ENCODE results near the gene PHF19.
A peak's percentile ranks its signal among the peaks of the same experiment; 100 is the strongest.

Gene PHF19

DNA sequence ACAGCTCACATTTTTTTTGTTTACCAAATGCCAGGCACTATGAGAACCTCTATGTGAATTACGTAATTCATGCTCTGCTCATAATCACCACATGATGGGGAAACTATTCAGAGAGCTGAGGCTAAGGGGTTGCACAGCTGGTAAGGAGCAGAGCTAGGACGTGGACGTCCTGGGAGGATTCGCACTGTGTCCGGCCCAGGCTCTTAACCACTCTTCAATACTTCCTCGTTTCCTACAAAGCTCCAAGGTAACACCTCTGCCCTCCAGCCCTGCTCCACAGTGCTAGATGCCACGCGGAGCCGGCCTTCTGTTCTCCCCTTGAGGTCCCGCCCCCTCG, 8.7 kb downstream of the PHF19 start:
- Histone ChIP-seq H3K4me3 (ENCODE audit: extremely low read depth, insufficient read depth, low read length, poor library complexity, severe bottlenecking) (peak overlapping the region; percentile 30), H3K36me3 (ENCODE audit: control insufficient read depth, insufficient read depth, low read length) (peaks cover 79% of the 10 kb centered on the region), H3K4me1 (ENCODE audit: control insufficient read depth, insufficient read depth, low read length, poor library complexity, severe bottlenecking) (no peaks in the 10 kb centered on the region), H3K9me3 (ENCODE audit: control insufficient read depth, low read length) (no peaks in the 10 kb centered on the region), H3K27ac (ENCODE audit: low read depth, low read length, severe bottlenecking) (no peak overlapping the region)
- 40 to 66% methylated on average over 6 to 9 of the region's 11 CpGs for WGBS, 2 experiments (ENCODE audit: insufficient coverage in 2 of 2)

DNA sequence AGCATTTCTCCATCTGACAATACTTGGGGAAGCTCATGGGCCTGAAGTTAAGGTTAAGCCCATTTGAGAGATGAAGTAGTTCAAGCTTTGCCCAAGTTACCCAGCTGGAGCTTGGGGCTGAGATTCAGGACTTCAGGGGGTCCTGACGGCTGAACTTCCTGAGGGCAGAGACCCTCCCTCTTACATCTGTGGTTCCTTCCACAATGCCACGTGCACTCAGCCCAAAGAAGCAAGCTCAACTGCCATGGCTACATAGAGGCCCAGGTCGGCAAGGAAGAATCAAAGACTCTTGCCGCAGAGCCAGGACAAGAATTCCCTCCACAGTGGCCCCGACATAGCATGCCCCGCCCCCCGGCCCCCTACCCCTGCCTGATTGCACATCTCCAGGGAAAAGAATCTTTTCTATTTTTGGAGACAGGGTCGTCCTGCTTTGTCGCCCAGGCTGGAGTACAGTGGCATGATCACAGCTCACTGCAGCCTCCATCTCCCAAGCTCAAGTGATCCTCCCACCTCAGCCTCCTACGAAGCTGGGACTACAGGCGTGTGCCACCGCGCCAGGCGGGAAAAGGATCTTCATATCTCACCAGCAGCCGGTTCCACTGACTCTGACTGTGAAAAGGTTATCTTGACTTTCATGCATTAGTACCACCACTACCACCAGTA, 9.2 kb downstream of the PHF19 start:
- H3K9me3 ChIP-seq (ENCODE audit: control insufficient read depth, low read length): no peaks in the 10 kb centered on the region
- 92 to 93% methylated on average over 9 to 13 of the region's 15 CpGs for WGBS, 2 experiments (ENCODE audit: insufficient coverage in 2 of 2)
- peaks cover 79% of the 10 kb centered on the region for H3K36me3 ChIP-seq (ENCODE audit: control insufficient read depth, insufficient read depth, low read length)
- H3K4me1 ChIP-seq (ENCODE audit: control insufficient read depth, insufficient read depth, low read length, poor library complexity, severe bottlenecking): no peaks in the 10 kb centered on the region
- H3K27ac ChIP-seq (ENCODE audit: low read depth, low read length, severe bottlenecking): no peak overlapping the region
- peak overlapping the region; percentile 30 for H3K4me3 ChIP-seq (ENCODE audit: extremely low read depth, insufficient read depth, low read length, poor library complexity, severe bottlenecking)

DNA sequence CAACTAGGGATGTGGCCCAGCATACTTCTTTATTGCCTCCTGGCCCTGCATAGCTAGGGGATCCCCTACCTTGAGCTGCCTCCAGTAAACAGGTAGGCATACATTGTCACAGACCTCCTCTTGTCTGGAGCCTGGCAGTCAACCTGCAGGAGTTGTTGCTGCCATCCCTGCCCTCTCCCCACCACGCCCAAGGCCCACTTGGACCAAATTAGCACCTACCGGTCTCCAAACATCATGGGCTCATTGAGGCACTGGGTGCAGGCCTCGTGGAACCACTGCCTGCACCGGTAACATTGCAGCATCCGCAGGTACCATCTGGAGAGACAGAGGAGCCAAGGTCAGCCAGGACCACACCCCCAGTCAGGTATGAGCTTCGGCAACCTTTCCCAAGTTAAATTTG, 10.3 kb downstream of the PHF19 start:
- H3K4me3 ChIP-seq (ENCODE audit: extremely low read depth, insufficient read depth, low read length, poor library complexity, severe bottlenecking): no peak overlapping the region
- no peaks in the 10 kb centered on the region for H3K9me3 ChIP-seq (ENCODE audit: control insufficient read depth, low read length)
- peaks cover 79% of the 10 kb centered on the region for H3K36me3 ChIP-seq (ENCODE audit: control insufficient read depth, insufficient read depth, low read length)
- 94 to 97% methylated on average over 5 to 6 of the region's 6 CpGs for WGBS, 2 experiments (ENCODE audit: insufficient coverage in 2 of 2)
- H3K27ac ChIP-seq (ENCODE audit: low read depth, low read length, severe bottlenecking): no peak overlapping the region
- no peaks in the 10 kb centered on the region for H3K4me1 ChIP-seq (ENCODE audit: control insufficient read depth, insufficient read depth, low read length, poor library complexity, severe bottlenecking)

DNA sequence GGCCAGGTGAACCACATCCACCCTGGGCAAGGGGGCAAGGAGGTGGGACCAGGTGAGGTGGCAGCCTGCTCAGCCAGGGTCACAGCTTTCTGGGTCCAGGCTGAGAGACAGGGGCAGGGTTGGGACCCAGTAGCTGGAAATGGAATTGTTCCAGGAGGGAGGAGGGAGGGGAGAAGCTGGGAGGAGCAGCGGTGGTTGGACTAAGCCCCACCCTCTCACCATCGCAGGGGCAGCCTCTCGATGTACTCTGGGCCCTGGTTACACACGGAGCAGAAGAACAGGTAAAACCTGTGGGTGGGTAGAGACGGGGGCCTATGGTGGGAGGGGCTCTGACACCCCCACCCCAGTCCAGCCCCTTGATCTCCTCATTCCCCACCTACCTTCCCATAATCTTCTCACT, 11.2 kb downstream of the PHF19 start:
- 60% methylated on average over 1 of the region's 5 CpGs; no CpG with 5 or more reads in 1 of the 2 experiments for WGBS, 2 experiments (ENCODE audit: insufficient coverage in 2 of 2)

DNA sequence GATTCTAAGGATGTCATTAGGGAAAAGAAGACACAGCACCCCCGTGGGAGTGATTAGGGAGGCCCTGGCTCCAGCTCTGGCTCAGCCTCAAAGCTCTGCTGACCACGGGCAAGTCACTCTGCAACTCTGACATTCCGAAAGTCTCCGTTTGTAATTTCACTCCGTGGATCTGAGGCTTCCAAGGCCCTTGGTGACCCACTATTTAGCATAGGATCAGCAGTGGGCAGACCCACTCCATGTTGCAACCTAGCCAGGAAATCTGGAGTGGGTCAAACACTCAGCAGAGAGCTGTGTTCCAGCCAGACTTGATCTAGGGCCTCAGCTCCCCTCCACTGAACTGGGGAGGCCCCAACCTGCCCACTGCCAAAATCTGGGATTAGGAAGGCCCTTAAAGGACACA, 11.8 kb downstream of the PHF19 start:
- Histone ChIP-seq H3K4me1 (ENCODE audit: control insufficient read depth, insufficient read depth, low read length, poor library complexity, severe bottlenecking) (no peaks in the 10 kb centered on the region), H3K4me3 (ENCODE audit: extremely low read depth, insufficient read depth, low read length, poor library complexity, severe bottlenecking) (no peak overlapping the region), H3K27ac (ENCODE audit: low read depth, low read length, severe bottlenecking) (no peak overlapping the region), H3K9me3 (ENCODE audit: control insufficient read depth, low read length) (no peaks in the 10 kb centered on the region), H3K36me3 (ENCODE audit: control insufficient read depth, insufficient read depth, low read length) (peaks cover 81% of the 10 kb centered on the region)
- 85 to 92% methylated on average over 5 of the region's 5 CpGs for WGBS, 2 experiments (ENCODE audit: insufficient coverage in 2 of 2)

More for the DNA sequence above, 11.2 kb downstream of the PHF19 start:
- Histone ChIP-seq H3K27ac (ENCODE audit: low read depth, low read length, severe bottlenecking) (no peak overlapping the region), H3K4me1 (ENCODE audit: control insufficient read depth, insufficient read depth, low read length, poor library complexity, severe bottlenecking) (no peaks in the 10 kb centered on the region), H3K4me3 (ENCODE audit: extremely low read depth, insufficient read depth, low read length, poor library complexity, severe bottlenecking) (no peak overlapping the region), H3K36me3 (ENCODE audit: control insufficient read depth, insufficient read depth, low read length) (peaks cover 80% of the 10 kb centered on the region), H3K9me3 (ENCODE audit: control insufficient read depth, low read length) (no peaks in the 10 kb centered on the region)

DNA sequence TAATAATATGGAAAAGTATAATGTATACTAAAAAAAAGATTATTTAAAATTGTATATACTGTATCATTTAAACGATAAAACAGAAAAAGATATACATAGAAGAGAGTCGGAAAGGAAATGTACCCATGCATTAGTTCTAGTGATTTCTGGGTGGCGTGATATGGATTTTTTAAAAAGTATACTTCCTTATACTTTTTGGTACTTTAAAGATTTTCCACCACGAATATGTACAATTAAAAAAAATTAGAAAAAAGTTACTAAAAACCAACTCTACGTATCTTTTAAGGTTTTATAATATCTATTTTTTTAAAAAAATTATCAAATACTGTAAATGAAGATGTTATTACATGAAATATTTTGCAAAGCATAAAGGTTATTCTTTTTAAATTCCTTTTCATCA, 12.3 kb downstream of the PHF19 start:
- Histone ChIP-seq H3K27ac (ENCODE audit: low read depth, low read length, severe bottlenecking) (no peak overlapping the region), H3K9me3 (ENCODE audit: control insufficient read depth, low read length) (no peaks in the 10 kb centered on the region), H3K4me3 (ENCODE audit: extremely low read depth, insufficient read depth, low read length, poor library complexity, severe bottlenecking) (no peak overlapping the region), H3K36me3 (ENCODE audit: control insufficient read depth, insufficient read depth, low read length) (peaks cover 81% of the 10 kb centered on the region), H3K4me1 (ENCODE audit: control insufficient read depth, insufficient read depth, low read length, poor library complexity, severe bottlenecking) (no peaks in the 10 kb centered on the region)
- WGBS, 2 experiments (ENCODE audit: insufficient coverage in 2 of 2): no CpG with 5 or more reads among the region's 5 CpGs

DNA sequence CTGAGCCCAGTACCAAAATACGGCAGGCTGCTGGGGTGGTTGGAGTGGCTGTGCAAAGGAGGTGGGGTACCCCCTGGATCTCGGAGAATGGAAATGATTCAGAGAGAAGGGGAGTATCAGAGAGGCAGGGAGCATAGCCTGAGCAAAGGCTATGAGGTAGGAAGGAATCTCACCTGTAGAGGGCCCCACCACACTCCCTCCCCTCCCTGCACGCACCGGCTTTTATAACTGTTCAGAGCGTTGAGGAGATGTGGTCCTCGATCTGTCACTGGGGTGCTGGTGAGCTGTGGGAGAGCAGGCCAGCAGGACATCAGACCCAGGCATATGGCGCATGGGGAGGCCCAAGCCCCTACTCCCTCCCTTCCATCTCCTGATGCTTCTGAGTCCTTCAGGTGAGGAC, 13.2 kb downstream of the PHF19 start:
- WGBS, 2 experiments (ENCODE audit: insufficient coverage in 2 of 2): 80 to 95% methylated on average over 2 of the region's 7 CpGs
- Histone ChIP-seq H3K36me3 (ENCODE audit: control insufficient read depth, insufficient read depth, low read length) (peaks cover 82% of the 10 kb centered on the region), H3K27ac (ENCODE audit: low read depth, low read length, severe bottlenecking) (no peak overlapping the region), H3K9me3 (ENCODE audit: control insufficient read depth, low read length) (no peaks in the 10 kb centered on the region), H3K4me1 (ENCODE audit: control insufficient read depth, insufficient read depth, low read length, poor library complexity, severe bottlenecking) (no peaks in the 10 kb centered on the region), H3K4me3 (ENCODE audit: extremely low read depth, insufficient read depth, low read length, poor library complexity, severe bottlenecking) (no peak overlapping the region)

DNA sequence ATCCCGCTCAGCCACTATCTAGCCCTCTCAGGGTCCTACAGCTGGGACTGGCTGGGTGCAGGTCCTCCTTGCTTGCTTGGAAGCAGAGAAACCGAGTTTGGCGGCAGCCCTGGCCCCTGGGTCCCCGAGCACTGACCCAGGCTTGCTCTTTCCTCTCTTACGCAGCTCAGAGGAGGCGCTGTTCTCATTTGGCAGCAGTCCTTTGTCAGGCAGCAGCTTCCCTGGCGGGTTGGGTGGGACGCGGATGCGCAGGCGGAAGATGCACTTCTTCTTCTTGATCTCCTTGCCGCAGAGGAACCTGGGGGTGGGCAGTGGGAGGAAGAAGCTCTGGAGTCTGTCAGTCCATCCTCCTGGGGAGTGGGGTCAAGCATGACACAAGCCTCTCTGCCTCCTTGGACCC, 14.5 kb downstream of the PHF19 start:
- peaks cover 92% of the 10 kb centered on the region for H3K36me3 ChIP-seq (ENCODE audit: control insufficient read depth, insufficient read depth, low read length)
- H3K27ac ChIP-seq (ENCODE audit: low read depth, low read length, severe bottlenecking): no peak overlapping the region
- WGBS, 2 experiments (ENCODE audit: insufficient coverage in 2 of 2): 89 to 94% methylated on average over 10 to 12 of the region's 12 CpGs
- H3K9me3 ChIP-seq (ENCODE audit: control insufficient read depth, low read length): no peaks in the 10 kb centered on the region
- no peak overlapping the region for H3K4me3 ChIP-seq (ENCODE audit: extremely low read depth, insufficient read depth, low read length, poor library complexity, severe bottlenecking)
- no peaks in the 10 kb centered on the region for H3K4me1 ChIP-seq (ENCODE audit: control insufficient read depth, insufficient read depth, low read length, poor library complexity, severe bottlenecking)

DNA sequence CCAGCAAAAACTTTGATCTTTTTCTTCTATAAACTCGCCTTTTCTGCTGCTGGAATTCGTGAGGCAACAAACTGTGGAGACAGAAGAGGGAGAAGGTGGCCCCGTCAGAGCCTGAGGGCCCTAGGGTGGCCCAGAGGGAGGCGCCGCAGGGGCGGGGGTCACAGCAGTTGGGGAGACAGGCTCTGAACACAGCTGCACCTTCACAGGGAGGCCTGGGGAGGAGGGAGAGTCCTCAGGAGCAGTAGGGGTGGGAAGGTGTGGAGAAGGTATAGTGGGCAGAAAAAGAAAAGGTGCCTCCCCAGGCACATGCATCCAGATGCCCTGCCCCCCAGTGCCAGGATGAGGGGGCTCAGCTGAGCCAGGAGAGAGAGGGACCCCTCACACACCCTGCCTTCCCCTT, 15.1 kb downstream of the PHF19 start:
- Histone ChIP-seq H3K27ac (ENCODE audit: low read depth, low read length, severe bottlenecking) (no peak overlapping the region), H3K4me1 (ENCODE audit: control insufficient read depth, insufficient read depth, low read length, poor library complexity, severe bottlenecking) (no peaks in the 10 kb centered on the region), H3K4me3 (ENCODE audit: extremely low read depth, insufficient read depth, low read length, poor library complexity, severe bottlenecking) (no peak overlapping the region), H3K36me3 (ENCODE audit: control insufficient read depth, insufficient read depth, low read length) (peaks cover 89% of the 10 kb centered on the region), H3K9me3 (ENCODE audit: control insufficient read depth, low read length) (no peaks in the 10 kb centered on the region)
- 100% methylated on average over 2 to 4 of the region's 6 CpGs for WGBS, 2 experiments (ENCODE audit: insufficient coverage in 2 of 2)

DNA sequence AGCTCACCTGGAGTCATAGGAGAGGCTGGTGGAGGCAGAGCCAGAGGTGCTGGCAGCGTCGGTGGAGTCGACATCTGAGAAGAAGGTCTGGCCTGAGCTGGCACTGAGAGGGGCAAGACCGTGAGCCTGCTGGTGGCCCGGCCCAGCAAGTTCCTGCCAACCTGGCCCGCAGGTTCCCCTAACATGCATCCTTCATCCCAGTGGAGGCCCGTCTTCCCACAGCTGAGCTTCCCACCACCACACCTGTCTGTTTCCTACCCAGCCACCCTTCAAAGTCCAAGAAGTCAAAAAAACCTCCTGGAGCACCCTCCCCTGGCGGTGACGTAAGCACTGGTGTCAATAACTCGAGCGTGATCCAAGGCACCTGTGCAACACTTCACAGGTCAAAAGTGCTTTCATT, 16.9 kb downstream of the PHF19 start:
- 95 to 97% methylated on average over 9 to 11 of the region's 11 CpGs for WGBS, 2 experiments (ENCODE audit: insufficient coverage in 2 of 2)
- peaks cover 74% of the 10 kb centered on the region for H3K36me3 ChIP-seq (ENCODE audit: control insufficient read depth, insufficient read depth, low read length)
- no peak overlapping the region for H3K27ac ChIP-seq (ENCODE audit: low read depth, low read length, severe bottlenecking)

DNA sequence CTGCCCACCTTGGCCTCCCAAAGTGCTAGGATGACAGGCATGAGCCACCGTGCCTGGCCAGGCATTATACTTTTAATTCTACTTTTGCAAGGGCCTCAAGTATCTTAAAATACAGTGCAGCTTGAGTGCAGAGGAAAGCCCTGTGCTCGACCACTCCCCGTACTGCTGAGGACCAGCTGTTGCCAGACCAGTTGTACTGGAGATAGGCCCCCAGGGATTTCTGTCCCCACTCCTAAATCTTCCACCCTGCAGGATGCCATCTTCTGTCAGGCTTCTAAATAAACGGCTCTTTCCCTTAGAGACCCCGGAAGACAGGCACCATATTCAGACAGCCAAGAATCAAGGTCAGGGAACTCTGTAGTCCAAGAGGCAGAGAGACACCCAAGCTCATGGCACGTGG, 17.6 kb downstream of the PHF19 start:
- no peak overlapping the region for H3K4me3 ChIP-seq (ENCODE audit: extremely low read depth, insufficient read depth, low read length, poor library complexity, severe bottlenecking)
- H3K9me3 ChIP-seq (ENCODE audit: control insufficient read depth, low read length): no peaks in the 10 kb centered on the region
- no peaks in the 10 kb centered on the region for H3K4me1 ChIP-seq (ENCODE audit: control insufficient read depth, insufficient read depth, low read length, poor library complexity, severe bottlenecking)
- WGBS, 2 experiments (ENCODE audit: insufficient coverage in 2 of 2): 94 to 98% methylated on average over 6 of the region's 6 CpGs
- H3K36me3 ChIP-seq (ENCODE audit: control insufficient read depth, insufficient read depth, low read length): peaks cover 79% of the 10 kb centered on the region
- no peak overlapping the region for H3K27ac ChIP-seq (ENCODE audit: low read depth, low read length, severe bottlenecking)

More for the DNA sequence above, 16.9 kb downstream of the PHF19 start:
- no peak overlapping the region for H3K4me3 ChIP-seq (ENCODE audit: extremely low read depth, insufficient read depth, low read length, poor library complexity, severe bottlenecking)
- no peaks in the 10 kb centered on the region for H3K4me1 ChIP-seq (ENCODE audit: control insufficient read depth, insufficient read depth, low read length, poor library complexity, severe bottlenecking)
- no peaks in the 10 kb centered on the region for H3K9me3 ChIP-seq (ENCODE audit: control insufficient read depth, low read length)

Measured in mesodermal cell (in vitro differentiated cells).